C1 segment of cervical spinal cord (tissue), 14 donors: ENCODE data around the gene CDO1.

Experiments
- DNase-seq, 14 donors: peaks; one replicate each; lab custom pipeline; 2025; lab: John Stamatoyannopoulos, UW

CDO1 gene

GRCh38 chr5:115816226-115817081 is at the start of gene CDO1:
TSS of gene CDO1 (minus strand) at chr5:115816659. CDS start at chr5:115816397, 262 bp downstream.
- DNase-seq, result peak in 13 of 14 donors; percentile 30 to 88 (median 57)

GRCh38 chr5:115859378-115859777 is 42.9 kb upstream of the CDO1 start:
- no peak for DNase-seq

- no peak for DNase-seq
Measured at GRCh38 chr5:115858396-115858795, 41.9 kb upstream of the CDO1 start.

DNA sequence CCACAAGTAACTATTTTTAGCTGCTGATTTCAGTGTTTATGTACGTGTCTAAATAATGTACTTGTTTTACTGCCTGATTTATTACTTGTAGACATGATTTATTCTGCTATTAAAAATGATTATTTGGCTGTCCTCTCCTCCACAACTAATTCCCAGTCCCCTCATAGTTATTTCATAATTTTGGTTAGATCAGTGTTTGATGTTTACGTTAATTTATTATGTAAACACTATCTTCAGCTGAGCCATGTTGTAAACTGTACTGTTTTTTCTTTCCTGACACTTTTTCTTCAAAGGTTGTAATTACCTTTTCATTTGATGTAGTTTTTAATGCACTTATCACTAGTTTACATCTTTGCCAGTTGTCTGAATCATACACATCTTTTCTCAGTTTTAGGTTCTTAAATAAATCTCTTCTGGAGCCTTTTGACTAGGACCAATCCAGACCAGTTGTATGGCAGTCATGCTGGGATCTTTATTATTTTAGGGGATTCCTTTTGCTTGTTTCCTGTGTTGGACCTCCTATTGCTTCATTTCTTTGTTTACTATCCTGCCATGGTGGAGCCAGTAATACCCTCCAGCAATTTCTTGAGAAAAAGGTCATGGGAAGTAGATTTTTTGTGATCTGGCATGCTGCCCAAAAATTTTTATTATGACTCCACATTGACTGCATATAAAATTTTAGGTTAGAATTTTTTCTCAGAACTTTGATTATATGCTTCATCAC is 41.3 kb upstream of the CDO1 start:
- no peak for DNase-seq

- no peak for DNase-seq
Measured at GRCh38 chr5:115857057-115857479, 40.6 kb upstream of the CDO1 start.

- DNase-seq, result no peak
Measured at GRCh38 chr5:115855959-115856358, 39.5 kb upstream of the CDO1 start.

DNA sequence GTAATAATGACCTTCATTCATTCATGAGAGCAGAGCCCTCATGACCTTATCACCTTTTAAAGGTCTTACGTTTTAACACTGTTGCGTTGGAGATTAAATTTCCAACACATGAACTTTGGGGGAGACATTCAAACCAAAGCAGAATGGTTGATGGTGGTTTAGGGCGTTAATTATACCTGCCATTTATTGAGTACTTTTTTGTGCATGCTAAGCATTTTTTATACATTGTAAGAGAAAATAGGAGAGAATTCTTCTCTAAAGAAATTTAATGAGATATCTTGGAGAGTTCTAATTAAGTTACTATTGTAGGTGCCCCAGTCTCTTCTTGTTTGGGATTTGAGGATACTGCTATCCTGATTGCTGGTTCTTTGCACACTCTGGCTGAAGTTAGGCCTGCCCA is 37.7 kb upstream of the CDO1 start:
- DNase-seq, result no peak

DNA sequence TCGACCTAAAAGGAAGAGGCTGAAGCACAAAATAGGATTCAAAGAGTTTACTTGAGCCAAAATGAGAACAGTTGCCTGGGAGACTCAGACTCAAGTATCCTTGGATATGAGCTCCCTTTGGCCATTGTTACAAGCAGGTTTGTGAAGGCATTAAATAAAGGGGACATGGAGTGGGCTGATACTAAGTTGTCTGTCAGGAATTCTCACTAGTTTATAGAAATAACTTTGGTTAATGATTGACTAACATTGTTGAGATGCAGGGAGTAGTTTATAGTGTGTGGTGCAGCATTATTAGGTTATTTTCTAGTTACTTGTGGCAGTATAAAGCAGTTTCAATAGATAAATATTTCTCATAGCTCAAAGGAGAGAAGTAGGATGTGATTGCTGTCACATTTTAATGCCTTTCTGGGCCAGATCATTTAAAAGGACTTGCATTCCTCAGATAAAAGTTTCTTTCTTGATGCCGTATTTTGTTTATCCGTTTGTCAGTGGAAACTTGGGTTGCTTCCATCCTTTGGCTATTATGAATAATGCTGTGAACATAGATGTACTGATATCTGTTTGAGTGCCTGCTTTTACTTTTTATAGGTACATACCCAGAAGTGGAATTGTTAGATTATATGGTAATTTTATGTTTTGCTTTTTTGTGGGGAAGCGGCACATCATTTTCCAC is 34.4 kb upstream of the CDO1 start:
- no peak for DNase-seq

- DNase-seq, result no peak
Measured at GRCh38 chr5:115849258-115849798, 32.9 kb upstream of the CDO1 start.

GRCh38 chr5:115847290-115847689 is 30.8 kb upstream of the CDO1 start:
- no peak for DNase-seq

DNA sequence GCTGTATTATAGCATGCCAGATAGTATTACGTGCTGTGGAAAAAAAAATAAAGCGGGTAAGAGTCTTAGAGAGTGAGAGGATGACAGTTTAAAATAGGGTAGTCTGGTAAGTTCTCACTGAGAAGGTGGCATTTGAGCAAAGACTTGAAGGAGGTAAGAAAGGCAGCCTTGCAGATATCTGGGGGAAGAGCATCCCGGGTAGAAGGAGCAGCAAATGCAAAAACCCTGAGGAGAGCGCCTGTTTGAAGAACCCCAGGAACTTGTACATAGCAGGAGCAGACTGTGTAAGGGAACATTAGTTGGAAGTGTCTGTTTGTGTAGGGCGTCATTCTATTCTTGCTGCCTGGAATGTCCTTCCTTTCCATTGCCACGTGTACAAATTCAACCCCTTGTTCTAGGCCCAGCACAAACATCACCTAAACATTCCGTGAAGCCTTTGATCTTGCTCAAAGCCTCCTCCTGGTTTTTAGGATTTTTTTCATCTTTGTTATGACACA is 27.9 kb upstream of the CDO1 start:
- peak in 1 of 14 donors; percentile 3 for DNase-seq

- no peak for DNase-seq
Measured at GRCh38 chr5:115843444-115844130, 27.1 kb upstream of the CDO1 start.

DNA sequence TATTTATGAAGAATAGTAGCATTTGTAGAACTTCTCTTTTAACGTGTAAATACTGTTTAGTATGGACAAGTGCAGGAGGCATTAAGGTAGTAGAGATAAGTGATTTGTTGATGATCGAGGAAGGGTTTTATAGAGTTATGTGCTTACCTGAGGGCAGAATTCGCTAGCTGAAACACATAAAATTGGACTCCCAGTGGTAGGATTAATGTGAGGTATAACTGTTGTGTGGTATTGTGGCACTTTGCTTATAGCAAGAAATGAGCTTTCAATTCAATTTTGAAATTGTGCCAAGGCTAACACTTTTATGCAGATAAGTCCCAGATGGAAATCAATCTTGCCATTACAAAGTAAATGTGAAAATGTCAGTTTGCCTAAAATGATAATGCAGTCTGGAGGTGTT is 26.5 kb upstream of the CDO1 start:
- no peak for DNase-seq

- peak in 6 of 14 donors; percentile 41 to 76 (median 64) for DNase-seq
Measured at GRCh38 chr5:115842089-115842935, 25.9 kb upstream of the CDO1 start.

- peak; percentile 90 to 99 (median 97) for DNase-seq
Measured at GRCh38 chr5:115841382-115842088, 25.1 kb upstream of the CDO1 start, which contains the start of the genes AP3S1 and ATG12. TSS of gene AP3S1 (plus strand) at chr5:115841935. CDS start at chr5:115842038, 103 bp downstream. TSS of gene ATG12 (minus strand) at chr5:115841565. CDS start at chr5:115841552, 13 bp downstream.

DNA sequence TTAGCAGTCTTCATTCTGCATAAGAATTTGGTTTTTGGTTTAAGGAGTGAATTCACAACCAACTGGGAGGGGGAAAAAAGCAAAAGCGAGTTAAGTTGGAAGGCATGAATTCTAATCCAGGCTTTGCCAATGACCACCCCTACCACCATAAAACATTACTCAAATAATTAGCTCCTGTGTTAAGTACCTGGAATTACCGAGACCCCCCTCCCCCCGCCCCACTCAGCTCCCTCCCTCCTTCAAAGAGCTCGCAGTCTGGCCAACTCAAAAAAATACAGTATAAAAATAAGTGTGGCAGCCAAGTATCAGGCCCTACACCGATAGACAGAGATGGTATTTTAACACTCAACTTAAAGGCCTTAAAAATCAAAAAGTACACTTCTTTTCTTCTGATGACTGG is 24.4 kb upstream of the CDO1 start:
- no peak for DNase-seq

- DNase-seq, result peak in 2 of 14 donors; percentile 4 to 32
Measured at GRCh38 chr5:115838885-115839518, 22.5 kb upstream of the CDO1 start.

DNA sequence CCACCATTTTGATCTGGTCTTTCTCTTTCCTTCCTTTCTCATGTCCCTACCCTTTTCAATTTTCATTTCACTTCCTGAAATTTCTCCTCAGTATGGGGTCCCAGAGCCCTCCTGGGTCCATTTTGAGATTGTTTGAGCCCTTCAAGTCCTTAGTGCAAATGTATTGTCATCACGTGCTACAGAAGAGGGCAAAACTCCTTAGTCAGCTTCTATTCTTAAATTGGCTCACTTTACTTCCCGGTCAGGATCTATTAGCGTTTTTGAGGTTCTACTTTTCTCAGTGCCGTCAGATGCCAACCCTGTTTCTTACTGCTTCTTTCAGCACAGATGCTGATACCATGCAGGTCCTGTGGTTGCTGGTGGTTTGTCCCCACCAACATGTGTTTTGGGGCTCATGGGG is 19.0 kb upstream of the CDO1 start:
- no peak for DNase-seq
